Liver (tissue), 3 donors: Measurements from ENCODE around the gene KCP.

Experiments
- CTCF ChIP-seq: fragments of 150-350 bp; IDR thresholded peaks from 2 replicates; pipeline ENCODE4 v1.5.1; 2017; ENCODE audit warnings: improper control_type of control experiment, low read depth, low read length; ENCODE audit not compliant: missing input control
- HNF4A ChIP-seq, 2 donors: conservative IDR thresholded peaks; 2 replicates each; pipeline ENCODE4 v1.6.1; 2016; ENCODE audit warnings: antibody characterized with exemption in 2 of 2, mild to moderate bottlenecking in 2 of 2
- JUND ChIP-seq, 2 donors: IDR thresholded peaks; 2 replicates each; pipeline ENCODE4 v1.6.1; 2016; ENCODE audit warnings: antibody characterized with exemption in 2 of 2
- MAX ChIP-seq: IDR thresholded peaks from 2 replicates; pipeline ENCODE4 v1.6.1; 2016; ENCODE audit warnings: antibody characterized with exemption
- RAD21 ChIP-seq, 2 donors: IDR thresholded peaks; 2 replicates each; pipeline ENCODE4 v1.6.1; 2016; ENCODE audit warnings: antibody characterized with exemption in 2 of 2, mild to moderate bottlenecking in 2 of 2
- REST ChIP-seq: IDR thresholded peaks from 2 replicates; pipeline ENCODE4 v1.6.1; 2016; ENCODE audit warnings: antibody characterized with exemption, mild to moderate bottlenecking
- RXRA ChIP-seq, 2 donors: IDR thresholded peaks; 2 replicates each; pipeline ENCODE4 v1.6.1; 2017 to 2018; ENCODE audit warnings: antibody characterized with exemption in 2 of 2, mild to moderate bottlenecking in 1 of 2
- TAF1 ChIP-seq: conservative IDR thresholded peaks from 2 replicates; pipeline ENCODE4 v1.6.1; 2016; ENCODE audit warnings: antibody characterized with exemption, mild to moderate bottlenecking
- YY1 ChIP-seq: IDR thresholded peaks from 2 replicates; pipeline ENCODE4 v1.6.1; 2016; ENCODE audit warnings: antibody characterized with exemption, mild to moderate bottlenecking
- TF ChIP-seq, protein P1 (sequence below): IDR thresholded peaks from 2 replicates; pipeline ENCODE4 v1.6.1; 2016; ENCODE audit warnings: antibody characterized with exemption
- donor health status: healthy.
- donor health status: healthy.

GRCh38 chr7:128827971-128828711, 82.4 kb downstream of the KCP start:
- TF ChIP-seq CTCF (no peak), MAX (no peak), HNF4A (conservative IDR thresholded peaks at IDR 0.05) (no peak), TAF1 (no peak), RXRA (IDR thresholded peaks at IDR 0.05) (no peak), RAD21 (IDR thresholded peaks at IDR 0.05) (no peak), YY1 (no peak), JUND (IDR thresholded peaks at IDR 0.05) (no peak), REST (no peak)
- TF ChIP-seq, protein P1, sequence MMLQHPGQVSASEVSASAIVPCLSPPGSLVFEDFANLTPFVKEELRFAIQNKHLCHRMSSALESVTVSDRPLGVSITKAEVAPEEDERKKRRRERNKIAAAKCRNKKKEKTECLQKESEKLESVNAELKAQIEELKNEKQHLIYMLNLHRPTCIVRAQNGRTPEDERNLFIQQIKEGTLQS, result no peak
